GM12874 (cell line): Measurements from ENCODE around the gene RAI14.

ENCODE experiments used
- CTCF ChIP-seq: IDR thresholded peaks from 2 replicates; pipeline ENCODE4 v1.5.1; 2011; ENCODE audit warnings: low read depth, mild to moderate bottlenecking, control low read depth, low read length, moderate library complexity; ENCODE audit not compliant: insufficient read depth

The RAI14 gene

GRCh38 chr5:34677428-34677827, 21.3 kb downstream of the RAI14 start:
- TF ChIP-seq CTCF: no peak

GRCh38 chr5:34680896-34681295, 24.8 kb downstream of the RAI14 start:
- TF ChIP-seq CTCF: no peak

- no peak for TF ChIP-seq CTCF
Measured at GRCh38 chr5:34682926-34683623, 26.9 kb downstream of the RAI14 start.

- no peak for TF ChIP-seq CTCF
Measured at GRCh38 chr5:34684281-34684979, 28.3 kb downstream of the RAI14 start.

- no peak for TF ChIP-seq CTCF
Measured at GRCh38 chr5:34684980-34685352, 28.8 kb downstream of the RAI14 start.

- no peak for TF ChIP-seq CTCF
Measured at GRCh38 chr5:34685485-34686165, 29.5 kb downstream of the RAI14 start.

- TF ChIP-seq CTCF: no peak
Measured at GRCh38 chr5:34686762-34687268, 30.7 kb downstream of the RAI14 start.
